Stimulated activated CD8-positive, alpha-beta memory T cell treated with anti-CD3 and anti-CD28 coated beads, Interleukin-4, amount 100 ng/mL, for 48 hours (primary cell): ENCODE measurements around the gene RNF133.

Experiments used
- DNase-seq: peaks from one replicate; pipeline ENCODE4 v3.0.0-alpha.2; 2020

Gene RNF133

GRCh38 chr7:122699017-122699416, at the start of gene RNF133:
TSS of gene RNF133 (minus strand) at chr7:122699117. CDS start at chr7:122698918, 199 bp downstream.
- no peak for DNase-seq

GRCh38 chr7:122748195-122748594, 49.3 kb upstream of the RNF133 start:
- DNase-seq: no peak

GRCh38 chr7:122746948-122747347, 48.0 kb upstream of the RNF133 start:
- DNase-seq: no peak

- no peak for DNase-seq
Observed at GRCh38 chr7:122743211-122743610, 44.3 kb upstream of the RNF133 start.

- no peak for DNase-seq
Observed at GRCh38 chr7:122738947-122739346, 40.0 kb upstream of the RNF133 start.

- no peak for DNase-seq
Observed at GRCh38 chr7:122736183-122736582, 37.3 kb upstream of the RNF133 start.

GRCh38 chr7:122727759-122728158, 28.8 kb upstream of the RNF133 start:
- DNase-seq: no peak

- no peak for DNase-seq
Observed at GRCh38 chr7:122727354-122727753, 28.4 kb upstream of the RNF133 start.

GRCh38 chr7:122726881-122727280, 28.0 kb upstream of the RNF133 start:
- DNase-seq: no peak

GRCh38 chr7:122724366-122724765, 25.4 kb upstream of the RNF133 start:
- DNase-seq: no peak

- DNase-seq: no peak
Observed at GRCh38 chr7:122719010-122719578, 20.2 kb upstream of the RNF133 start.

- DNase-seq: no peak
Observed at GRCh38 chr7:122717356-122718089, 18.6 kb upstream of the RNF133 start.

GRCh38 chr7:122715183-122715582, 16.3 kb upstream of the RNF133 start:
- DNase-seq: no peak

GRCh38 chr7:122710916-122711315, 12.0 kb upstream of the RNF133 start:
- DNase-seq: no peak

GRCh38 chr7:122709930-122710646, 11.2 kb upstream of the RNF133 start:
- no peak for DNase-seq

GRCh38 chr7:122706836-122707235, 7.9 kb upstream of the RNF133 start:
- no peak for DNase-seq

- no peak for DNase-seq
Observed at GRCh38 chr7:122702872-122703510, 4.1 kb upstream of the RNF133 start, which contains the start of gene RNF148. TSS of gene RNF148 (minus strand) at chr7:122702922. CDS start at chr7:122702750, 172 bp downstream.

- no peak for DNase-seq
Observed at GRCh38 chr7:122695816-122696215, 3.1 kb downstream of the RNF133 start.

GRCh38 chr7:122694697-122695096, 4.2 kb downstream of the RNF133 start:
- no peak for DNase-seq

- DNase-seq: no peak
Observed at GRCh38 chr7:122692769-122693309, 6.1 kb downstream of the RNF133 start.

- DNase-seq: no peak
Observed at GRCh38 chr7:122691569-122692235, 7.2 kb downstream of the RNF133 start.

GRCh38 chr7:122689346-122690109, 9.4 kb downstream of the RNF133 start:
- DNase-seq: no peak
